ENCODE data around the gene PEPD.

DNA sequence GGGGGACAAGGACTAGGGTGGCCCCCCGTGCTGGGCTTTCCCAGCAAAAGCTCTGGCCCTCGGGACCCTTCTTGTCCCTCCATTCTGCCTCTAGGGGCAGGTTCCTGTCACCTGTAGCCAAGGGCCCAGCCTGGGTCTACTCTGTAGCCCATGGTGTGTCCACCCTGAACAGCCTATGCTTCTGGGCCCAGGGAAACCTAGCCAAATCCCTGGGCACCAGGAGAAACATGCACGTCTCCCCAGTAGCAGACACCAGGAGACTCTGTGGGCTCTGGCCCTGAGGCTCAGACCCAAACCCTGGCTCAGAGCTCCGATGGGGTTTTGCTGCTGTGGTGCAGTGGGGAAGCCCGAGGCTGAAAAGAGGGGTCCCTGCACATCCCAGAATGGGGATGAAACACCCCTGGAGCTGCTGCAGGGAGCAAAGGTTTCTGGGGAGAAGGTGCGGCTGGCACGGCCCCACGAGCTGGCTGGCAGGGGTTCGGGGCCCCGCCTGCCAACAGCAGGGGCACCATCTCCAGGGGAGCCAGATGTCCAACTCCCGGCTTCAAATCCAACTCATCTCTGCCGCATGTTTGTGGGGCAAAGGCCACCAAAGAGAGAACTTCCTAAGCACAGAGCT is 129.9 kb downstream of the PEPD start:
- TF ChIP-seq, protein P1, sequence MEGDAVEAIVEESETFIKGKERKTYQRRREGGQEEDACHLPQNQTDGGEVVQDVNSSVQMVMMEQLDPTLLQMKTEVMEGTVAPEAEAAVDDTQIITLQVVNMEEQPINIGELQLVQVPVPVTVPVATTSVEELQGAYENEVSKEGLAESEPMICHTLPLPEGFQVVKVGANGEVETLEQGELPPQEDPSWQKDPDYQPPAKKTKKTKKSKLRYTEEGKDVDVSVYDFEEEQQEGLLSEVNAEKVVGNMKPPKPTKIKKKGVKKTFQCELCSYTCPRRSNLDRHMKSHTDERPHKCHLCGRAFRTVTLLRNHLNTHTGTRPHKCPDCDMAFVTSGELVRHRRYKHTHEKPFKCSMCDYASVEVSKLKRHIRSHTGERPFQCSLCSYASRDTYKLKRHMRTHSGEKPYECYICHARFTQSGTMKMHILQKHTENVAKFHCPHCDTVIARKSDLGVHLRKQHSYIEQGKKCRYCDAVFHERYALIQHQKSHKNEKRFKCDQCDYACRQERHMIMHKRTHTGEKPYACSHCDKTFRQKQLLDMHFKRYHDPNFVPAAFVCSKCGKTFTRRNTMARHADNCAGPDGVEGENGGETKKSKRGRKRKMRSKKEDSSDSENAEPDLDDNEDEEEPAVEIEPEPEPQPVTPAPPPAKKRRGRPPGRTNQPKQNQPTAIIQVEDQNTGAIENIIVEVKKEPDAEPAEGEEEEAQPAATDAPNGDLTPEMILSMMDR (IDR thresholded peaks at IDR 0.05; ENCODE audit: low read length), result no peak
- TF ChIP-seq EZH2 (optimal IDR thresholded peaks at IDR 0.05; ENCODE audit: low read depth, low read length), result no peak
- TF ChIP-seq EZH2phosphoT487 (IDR thresholded peaks at IDR 0.05; ENCODE audit: low read length), result no peak
